HepG2 (cell line): ENCODE results near the gene BCO1. TPM values are rescaled to one million over a fixed set of nuclear protein-coding genes. Genes with fewer than 3 reads are reported as not detected.

Experiments
- ARID2 ChIP-seq: sonication (generic); formaldehyde crosslinking; IDR thresholded peaks from 2 replicates; pipeline ENCODE4 v1.8.1; 2022; ENCODE audit warnings: mild to moderate bottlenecking, missing genetic modification reagents, borderline replicate concordance
- ERF ChIP-seq: IDR thresholded peaks from 2 replicates; pipeline ENCODE4 v1.6.1; 2018; ENCODE audit warnings: missing biosample characterization, missing genetic modification reagents
- KDM6A ChIP-seq: IDR thresholded peaks from 2 replicates; pipeline ENCODE4 v1.6.1; 2016; ENCODE audit warnings: low read depth
- NFIC ChIP-seq: IDR thresholded peaks from 2 replicates; pipeline ENCODE4 v1.6.1; 2012; ENCODE audit warnings: mild to moderate bottlenecking, low read length, inconsistent platforms
- PRPF4 ChIP-seq: fragments of 200-400 bp; formaldehyde crosslinking; IDR thresholded peaks from 2 replicates; pipeline ENCODE4 v1.6.1; 2016; ENCODE audit warnings: low read length, low read depth; ENCODE audit not compliant: poor library complexity, severe bottlenecking
- ZNF407 ChIP-seq: sonication (generic); formaldehyde crosslinking; IDR thresholded peaks from one replicate; pipeline ENCODE4 v1.5.1; 2020; ENCODE audit warnings: mild to moderate bottlenecking, missing genetic modification reagents; ENCODE audit errors: not compliant biosample characterization
- ZSCAN5A ChIP-seq: sonication (generic); formaldehyde crosslinking; IDR thresholded peaks from 2 replicates; pipeline ENCODE4 v1.8.0; 2022; ENCODE audit warnings: mild to moderate bottlenecking, missing genetic modification reagents, borderline replicate concordance
- polyA plus RNA-seq, 8 experiments: library from polyadenylated mRNA; depleted of rRNA in 3 of 8; stranded (reverse) in 7 of 8; unstranded in 1 of 8; fragments of >200 nt; fragmentation: Illumina TruSeq in 4 of 8; extraction: Trizol in 4 of 8; gene quantifications; 2 replicates each; pipeline versions ENCODE4 v1.2.1 to v1.2.3, GENCODE V29; 2011 to 2016; ENCODE audit warnings: low read depth in 4 of 8, missing spikeins in 1 of 8, mixed read lengths in 1 of 8; ENCODE audit not compliant: insufficient read depth in 1 of 8
- total RNA-seq, 5 experiments: library from RNA; depleted of rRNA; stranded (reverse); fragments of >200 nt; fragmentation: Illumina TruSeq; extraction: Trizol; gene quantifications; 2 replicates each; pipeline ENCODE4 v1.2.3, GENCODE V29; 2016; ENCODE audit warnings: low read depth in 1 of 5
- TF ChIP-seq, protein P1 (sequence below): sonication (generic); formaldehyde crosslinking; IDR thresholded peaks from 2 replicates; pipeline ENCODE4 v1.4.0; 2020; ENCODE audit warnings: low read depth, missing genetic modification reagents
- TF ChIP-seq, protein P2 (sequence below): sonication (generic); formaldehyde crosslinking; IDR thresholded peaks from 2 replicates; pipeline ENCODE4 v1.4.0; 2020; ENCODE audit warnings: missing genetic modification reagents
- TF ChIP-seq, protein P3 (sequence below): sonication (generic); formaldehyde crosslinking; IDR thresholded peaks from 2 replicates; pipeline ENCODE4 v1.9.0; 2022; ENCODE audit warnings: missing genetic modification reagents, mild to moderate bottlenecking, borderline replicate concordance

Gene BCO1
- total and polyA plus RNA-seq, 2 of the 13 experiments (the other 11 are each of a cell fraction or from before 2014, with no cell fraction given), result 0.11 TPM; not detected in 1

GRCh38 chr16:81314603-81315270, 76.2 kb downstream of the BCO1 start, which contains the start of gene GAN (continued):
- TF ChIP-seq, protein P1, sequence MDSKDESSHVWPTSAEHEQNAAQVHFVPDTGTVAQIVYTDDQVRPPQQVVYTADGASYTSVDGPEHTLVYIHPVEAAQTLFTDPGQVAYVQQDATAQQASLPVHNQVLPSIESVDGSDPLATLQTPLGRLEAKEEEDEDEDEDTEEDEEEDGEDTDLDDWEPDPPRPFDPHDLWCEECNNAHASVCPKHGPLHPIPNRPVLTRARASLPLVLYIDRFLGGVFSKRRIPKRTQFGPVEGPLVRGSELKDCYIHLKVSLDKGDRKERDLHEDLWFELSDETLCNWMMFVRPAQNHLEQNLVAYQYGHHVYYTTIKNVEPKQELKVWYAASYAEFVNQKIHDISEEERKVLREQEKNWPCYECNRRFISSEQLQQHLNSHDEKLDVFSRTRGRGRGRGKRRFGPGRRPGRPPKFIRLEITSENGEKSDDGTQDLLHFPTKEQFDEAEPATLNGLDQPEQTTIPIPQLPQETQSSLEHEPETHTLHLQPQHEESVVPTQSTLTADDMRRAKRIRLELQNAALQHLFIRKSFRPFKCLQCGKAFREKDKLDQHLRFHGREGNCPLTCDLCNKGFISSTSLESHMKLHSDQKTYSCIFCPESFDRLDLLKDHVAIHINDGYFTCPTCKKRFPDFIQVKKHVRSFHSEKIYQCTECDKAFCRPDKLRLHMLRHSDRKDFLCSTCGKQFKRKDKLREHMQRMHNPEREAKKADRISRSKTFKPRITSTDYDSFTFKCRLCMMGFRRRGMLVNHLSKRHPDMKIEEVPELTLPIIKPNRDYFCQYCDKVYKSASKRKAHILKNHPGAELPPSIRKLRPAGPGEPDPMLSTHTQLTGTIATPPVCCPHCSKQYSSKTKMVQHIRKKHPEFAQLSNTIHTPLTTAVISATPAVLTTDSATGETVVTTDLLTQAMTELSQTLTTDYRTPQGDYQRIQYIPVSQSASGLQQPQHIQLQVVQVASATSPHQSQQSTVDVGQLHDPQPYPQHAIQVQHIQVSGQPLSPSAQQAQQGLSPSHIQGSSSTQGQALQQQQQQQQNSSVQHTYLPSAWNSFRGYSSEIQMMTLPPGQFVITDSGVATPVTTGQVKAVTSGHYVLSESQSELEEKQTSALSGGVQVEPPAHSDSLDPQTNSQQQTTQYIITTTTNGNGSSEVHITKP (CRISPR knock-in tag), result no peak
- TF ChIP-seq ERF (peak; percentile 88), ZNF407 (CRISPR knock-in tag) (peak; percentile 49), PRPF4 (no peak), ARID2 (CRISPR knock-in tag) (no peak), NFIC (no peak), KDM6A (no peak), ZSCAN5A (CRISPR knock-in tag) (peak; percentile 83; the same call in 1 of the 2 replicates)
- TF ChIP-seq, protein P2, sequence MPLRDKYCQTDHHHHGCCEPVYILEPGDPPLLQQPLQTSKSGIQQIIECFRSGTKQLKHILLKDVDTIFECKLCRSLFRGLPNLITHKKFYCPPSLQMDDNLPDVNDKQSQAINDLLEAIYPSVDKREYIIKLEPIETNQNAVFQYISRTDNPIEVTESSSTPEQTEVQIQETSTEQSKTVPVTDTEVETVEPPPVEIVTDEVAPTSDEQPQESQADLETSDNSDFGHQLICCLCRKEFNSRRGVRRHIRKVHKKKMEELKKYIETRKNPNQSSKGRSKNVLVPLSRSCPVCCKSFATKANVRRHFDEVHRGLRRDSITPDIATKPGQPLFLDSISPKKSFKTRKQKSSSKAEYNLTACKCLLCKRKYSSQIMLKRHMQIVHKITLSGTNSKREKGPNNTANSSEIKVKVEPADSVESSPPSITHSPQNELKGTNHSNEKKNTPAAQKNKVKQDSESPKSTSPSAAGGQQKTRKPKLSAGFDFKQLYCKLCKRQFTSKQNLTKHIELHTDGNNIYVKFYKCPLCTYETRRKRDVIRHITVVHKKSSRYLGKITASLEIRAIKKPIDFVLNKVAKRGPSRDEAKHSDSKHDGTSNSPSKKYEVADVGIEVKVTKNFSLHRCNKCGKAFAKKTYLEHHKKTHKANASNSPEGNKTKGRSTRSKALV (CRISPR knock-in tag), result no peak
- TF ChIP-seq, protein P3, sequence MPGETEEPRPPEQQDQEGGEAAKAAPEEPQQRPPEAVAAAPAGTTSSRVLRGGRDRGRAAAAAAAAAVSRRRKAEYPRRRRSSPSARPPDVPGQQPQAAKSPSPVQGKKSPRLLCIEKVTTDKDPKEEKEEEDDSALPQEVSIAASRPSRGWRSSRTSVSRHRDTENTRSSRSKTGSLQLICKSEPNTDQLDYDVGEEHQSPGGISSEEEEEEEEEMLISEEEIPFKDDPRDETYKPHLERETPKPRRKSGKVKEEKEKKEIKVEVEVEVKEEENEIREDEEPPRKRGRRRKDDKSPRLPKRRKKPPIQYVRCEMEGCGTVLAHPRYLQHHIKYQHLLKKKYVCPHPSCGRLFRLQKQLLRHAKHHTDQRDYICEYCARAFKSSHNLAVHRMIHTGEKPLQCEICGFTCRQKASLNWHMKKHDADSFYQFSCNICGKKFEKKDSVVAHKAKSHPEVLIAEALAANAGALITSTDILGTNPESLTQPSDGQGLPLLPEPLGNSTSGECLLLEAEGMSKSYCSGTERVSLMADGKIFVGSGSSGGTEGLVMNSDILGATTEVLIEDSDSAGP (CRISPR knock-in tag), result peak; percentile 100
